Pancreas (tissue), 10 donors: ENCODE results near the gene SPIRE2. TPM values are rescaled to one million over a fixed set of nuclear protein-coding genes. Genes with fewer than 3 reads are reported as not detected.

Source experiments
- ATAC-seq, 4 donors: fragments of 200-7000 bp; cut with Tn5 transposase; one replicate each; pipeline versions ENCODE4 v1.8.0 to v1.9.1; 2020; ENCODE audit warnings: mild to moderate bottlenecking in 4 of 4, moderate library complexity in 4 of 4
- DNase-seq, 6 donors: peaks; one replicate each; pipeline ENCODE4 v3.0.0-alpha.2; 2020
- FAIRE-seq: peaks from 2 replicates; lab custom pipeline; 2012; peaks lifted over from hg19 to GRCh38; lab: Jason Lieb, UNC
- H3K27ac ChIP-seq, 4 donors: fragments of 200-600 bp; sonication (generic); 1 replicate in 3 of 4; 2 replicates in 1 of 4; pipeline versions ENCODE4 v1.5.0 to v1.8.0; 2020
- H3K27me3 ChIP-seq, 4 donors: fragments of 200-600 bp; one replicate each; pipeline ENCODE4 v1.8.0; 2021
- H3K36me3 ChIP-seq, 3 donors: fragments of 200-600 bp; sonication (generic) in 1 of 3; one replicate each; pipeline versions ENCODE4 v1.5.0 to v1.8.0; 2020 to 2021
- H3K4me1 ChIP-seq, 3 donors: fragments of 200-600 bp; one replicate each; pipeline ENCODE4 v1.8.0; 2021
- H3K4me3 ChIP-seq, 4 donors: fragments of 200-600 bp; sonication (generic) in 2 of 4; one replicate each; pipeline versions ENCODE4 v1.5.0 to v1.8.0; 2020 to 2021
- H3K9me3 ChIP-seq, 4 donors: fragments of 200-600 bp; one replicate each; pipeline ENCODE4 v1.8.0; 2021
- CTCF ChIP-seq, 4 donors: fragments of 200-600 bp; sonication (generic) in 3 of 4; IDR thresholded peaks; one replicate each; pipeline versions ENCODE4 v1.5.0 to v1.8.0; 2021; ENCODE audit warnings: antibody characterized with exemption in 4 of 4
- WGBS, 2 donors: extraction: QIAGEN DNeasy Blood & Tissue Kit; methylation state at CpG; one replicate each; pipeline ENCODE4 v1.1.7; 2013; 5-methylcytosine and 5-hydroxymethylcytosine counted together
- intact Hi-C, 3 donors: fragments of 100-400 bp; cut with DNase I; formaldehyde crosslinking; loops; one replicate each; pipeline versions ENCODE4 v1.11.1 to v1.14.2; 2022
- polyA plus RNA-seq, 2 donors: library from polyadenylated mRNA; stranded (reverse); fragments of 200-250 nt; gene quantifications; one replicate each; pipeline ENCODE4 v1.2.3, GENCODE V29; 2013
- total RNA-seq, 6 donors: library from RNA; stranded (reverse); fragmentation: NEBNext Ultra II Directional in 4 of 6; extraction: Animal tissue kit (Norgen Biotek cat#: 25700) in 4 of 6; gene quantifications; one replicate each; pipeline versions ENCODE4 v1.2.1 to v1.2.4, GENCODE V29; 2021 to 2023
- donor health status: healthy with polysubstance abuse.
- donor health status: DM: no; HTN: no; CAD: no; lungs with moderate emphysema.
- donor health status: DM: no; HTN: no; CAD: no.
- donor health status: control.
- donor health status: control.
- donor health status: Bipolar disorder and iron deficiency.
- donor health status: DM: yes; HTN: yes; CAD: no.
- donor health status: DM: no; HTN: no; CAD: no.
- donor health status: DM: no; HTN: no; CAD: no.
- donor health status: DM: yes; HTN: yes; CAD: no.

Gene SPIRE2
- total and polyA plus RNA-seq, 8 donors: 1.6 to 11.5 (median 2.8) TPM

GRCh38 chr16:89826531-89827382 lies 1.5 kb upstream of the SPIRE2 start:
- no peaks in the 10 kb centered on the region for H3K27me3 ChIP-seq
- no peaks in the 10 kb centered on the region for H3K36me3 ChIP-seq
- no peak overlapping the region for H3K27ac ChIP-seq
- DNase-seq: no peak
- intact Hi-C loops: no loop called here
- ATAC-seq: no peak
- H3K4me1 ChIP-seq: no peaks in the 10 kb centered on the region
- no peak for TF ChIP-seq CTCF (IDR thresholded peaks at IDR 0.05)
- WGBS, 2 donors: 82 to 83% methylated on average over 26 of the region's 26 CpGs
- no peaks in the 10 kb centered on the region for H3K9me3 ChIP-seq
- H3K4me3 ChIP-seq: peak overlapping the region in 1 of 4 donors; percentile 47
- FAIRE-seq: no peak

- Histone ChIP-seq H3K4me1 (no peaks in the 10 kb centered on the region), H3K4me3 (peak overlapping the region; percentile 16 to 59 (median 48)), H3K27me3 (no peaks in the 10 kb centered on the region), H3K9me3 (no peaks in the 10 kb centered on the region), H3K36me3 (no peaks in the 10 kb centered on the region), H3K27ac (peak overlapping the region; percentile 22 to 44 (median 42))
- intact Hi-C loops: no loop called here
- DNase-seq (peak in 5 of 6 donors; percentile 34 to 84 (median 49)), FAIRE-seq (no peak), ATAC-seq (peak; percentile 47 to 65 (median 52))
- WGBS, 2 donors: 4% methylated on average over 43 of the region's 43 CpGs
- no peak for TF ChIP-seq CTCF (IDR thresholded peaks at IDR 0.05)
These were observed 684 bp upstream of the SPIRE2 start for GRCh38 chr16:89827383-89828198.

- WGBS, 2 donors: 17 to 18% methylated on average over 23 to 26 of the region's 26 CpGs
- Histone ChIP-seq H3K9me3 (no peaks in the 10 kb centered on the region), H3K36me3 (no peaks in the 10 kb centered on the region), H3K4me1 (no peaks in the 10 kb centered on the region), H3K4me3 (peak overlapping the region; percentile 12 to 52 (median 37)), H3K27ac (peak overlapping the region in 1 of 4 donors; percentile 16), H3K27me3 (no peaks in the 10 kb centered on the region)
- intact Hi-C loops: no loop called here
- peak in 4 of 6 donors; percentile 23 to 85 (median 41) for DNase-seq
- ATAC-seq: peak in 3 of 4 donors; percentile 4 to 21 (median 8)
- TF ChIP-seq CTCF (IDR thresholded peaks at IDR 0.05): no peak
- FAIRE-seq: no peak
These were observed 775 bp downstream of the SPIRE2 start for GRCh38 chr16:89828870-89829629.

GRCh38 chr16:89829630-89830437 lies 1.6 kb downstream of the SPIRE2 start:
- 74 to 75% methylated on average over 17 of the region's 17 CpGs for WGBS, 2 donors
- DNase-seq (no peak), FAIRE-seq (no peak), ATAC-seq (no peak)
- Histone ChIP-seq H3K27me3 (no peaks in the 10 kb centered on the region), H3K9me3 (no peaks in the 10 kb centered on the region), H3K4me3 (no peak overlapping the region), H3K4me1 (no peaks in the 10 kb centered on the region), H3K36me3 (no peaks in the 10 kb centered on the region), H3K27ac (no peak overlapping the region)
- no peak for TF ChIP-seq CTCF (IDR thresholded peaks at IDR 0.05)
- intact Hi-C loops: no loop called here
